GM10248 (cell line): ENCODE measurements around the gene ENHO.

ENCODE experiments used
- CTCF ChIA-PET: fragments of 300-600 bp; sonication (Branson Sonifier 250); formaldehyde crosslinking; extraction: SDS; loops from one replicate; lab custom pipeline; 2021; ENCODE audit warnings: antibody characterized with exemption; lab: Yijun Ruan, JAX
- POLR2A ChIA-PET: fragments of 350-650 bp; sonication (Branson Sonifier 250); formaldehyde crosslinking; extraction: SDS; loops from one replicate; lab custom pipeline; 2020; ENCODE audit warnings: antibody characterized with exemption; lab: Yijun Ruan, JAX
- DNase-seq: peaks from one replicate; pipeline ENCODE4 v3.0.0; 2012; ENCODE audit errors: extremely low spot score
- CTCF ChIP-seq: IDR thresholded peaks from 2 replicates; pipeline ENCODE4 v1.5.1; 2012; ENCODE audit warnings: mild to moderate bottlenecking, low read depth; ENCODE audit errors: extremely low read depth, missing control alignments, control extremely low read depth

ENHO gene

DNA sequence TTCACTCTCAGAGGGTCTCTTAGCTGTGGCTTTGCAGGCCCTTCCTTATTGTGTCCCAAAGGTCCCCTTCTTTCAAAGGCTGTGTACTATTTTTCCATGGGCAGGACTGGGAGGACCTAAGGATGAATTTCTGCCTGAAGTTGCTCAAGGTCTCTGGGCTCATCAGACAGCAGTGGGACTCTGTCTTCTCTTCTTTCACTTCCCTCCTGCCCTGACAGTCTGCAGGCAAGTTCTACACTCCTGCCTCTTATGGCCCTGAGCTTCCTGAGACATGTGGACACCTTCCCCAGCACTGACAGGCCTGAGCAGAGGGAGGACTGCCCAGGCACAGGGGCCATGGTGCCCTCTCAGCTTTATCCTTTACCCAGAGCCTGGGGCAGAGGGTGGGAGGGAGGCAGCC lies 14.8 kb downstream of the ENHO start:
- POLR2A ChIA-PET: no interaction called here
- CTCF ChIA-PET: interaction anchor here (1.5 to 1.7 kb wide), 2 partner anchors 84 to 126 kb away, joined by 3 to 4 read pairs; no protein-coding TSS in a partner anchor
- no peak for DNase-seq
- TF ChIP-seq CTCF: no peak

- CTCF ChIA-PET: interaction anchor here (0.9 to 1.7 kb wide), 4 partner anchors 39 to 694 kb away, joined by 3 to 4 read pairs (median 4); no protein-coding TSS in a partner anchor
- DNase-seq: no peak
- TF ChIP-seq CTCF: no peak
- POLR2A ChIA-PET: no interaction called here
Measured at GRCh38 chr9:34507556-34507955, 15.2 kb downstream of the ENHO start.

GRCh38 chr9:34506623-34507022 lies 16.2 kb downstream of the ENHO start:
- no peak for DNase-seq
- ChIA-PET POLR2A (no interaction called here), CTCF (interaction anchor here (0.9 to 1.6 kb wide), 7 partner anchors 8 to 728 kb away, joined by 3 to 5 read pairs (median 3); no protein-coding TSS in a partner anchor)
- TF ChIP-seq CTCF: no peak

DNA sequence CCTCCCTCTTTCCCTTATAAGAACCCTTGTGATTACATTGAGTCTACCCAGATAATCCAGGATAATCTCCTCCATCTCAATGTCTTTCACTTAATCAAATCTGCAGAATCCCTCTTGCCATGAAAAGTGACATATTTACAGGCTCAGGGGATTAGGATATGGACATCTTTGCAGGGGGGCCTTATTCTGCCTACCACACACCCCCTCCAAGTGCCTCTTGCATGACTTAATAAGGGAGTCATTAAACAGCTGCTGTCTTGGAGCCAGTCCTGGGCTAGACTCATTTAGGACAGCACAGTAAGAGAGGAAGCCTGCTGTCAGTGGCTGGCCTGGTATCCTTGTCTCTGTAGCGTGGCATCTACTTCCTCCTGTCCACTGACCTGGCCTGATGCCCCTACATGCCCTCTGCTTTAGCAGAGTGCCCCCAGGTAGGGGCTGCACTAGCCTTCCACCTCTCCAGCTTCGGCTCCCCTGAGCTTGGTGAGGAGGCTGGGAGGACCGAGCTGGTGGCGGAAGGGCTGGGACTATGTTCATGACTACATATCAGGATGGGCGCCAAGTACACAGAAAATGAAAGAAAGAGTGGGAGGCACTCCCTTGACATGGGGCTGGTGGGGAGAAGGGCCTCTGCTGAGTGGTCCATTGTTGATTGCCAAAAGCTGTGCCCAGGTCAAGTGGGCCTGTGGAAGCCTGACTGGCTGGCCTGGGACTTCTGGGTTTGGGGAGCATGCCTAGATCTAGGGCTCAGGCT lies 17.2 kb downstream of the ENHO start:
- CTCF ChIA-PET: interaction anchor here (1.0 to 1.6 kb wide), 3 partner anchors 9 to 727 kb away, joined by 3 to 5 read pairs (median 3); no protein-coding TSS in a partner anchor
- TF ChIP-seq CTCF: no peak
- no peak for DNase-seq
- POLR2A ChIA-PET: no interaction called here

DNA sequence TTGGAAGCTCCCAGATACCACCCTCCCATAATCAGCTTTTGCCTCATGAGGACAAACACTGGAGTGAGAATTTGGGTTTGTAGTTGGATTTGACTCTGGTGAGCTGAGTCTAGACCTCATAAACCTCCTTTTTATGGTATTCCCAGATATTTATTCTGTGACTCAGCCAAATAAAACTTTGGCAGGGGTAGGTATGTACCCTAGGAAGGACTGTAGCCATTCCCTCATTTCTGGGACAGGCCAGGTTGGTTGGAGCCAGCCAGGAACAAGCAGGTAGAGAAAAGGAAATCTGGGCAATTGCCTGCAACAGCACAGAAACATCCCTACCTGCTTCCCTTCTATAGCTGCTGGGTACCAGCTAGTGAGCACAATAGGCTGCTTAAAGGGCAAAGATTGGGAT lies 19.4 kb downstream of the ENHO start:
- ChIA-PET POLR2A (no interaction called here), CTCF (interaction anchor here (1.0 to 8.9 kb wide), 7 partner anchors 11 to 99 kb away, joined by 3 to 77 read pairs (median 30); no protein-coding TSS in a partner anchor)
- no peak for DNase-seq
- TF ChIP-seq CTCF: no peak

DNA sequence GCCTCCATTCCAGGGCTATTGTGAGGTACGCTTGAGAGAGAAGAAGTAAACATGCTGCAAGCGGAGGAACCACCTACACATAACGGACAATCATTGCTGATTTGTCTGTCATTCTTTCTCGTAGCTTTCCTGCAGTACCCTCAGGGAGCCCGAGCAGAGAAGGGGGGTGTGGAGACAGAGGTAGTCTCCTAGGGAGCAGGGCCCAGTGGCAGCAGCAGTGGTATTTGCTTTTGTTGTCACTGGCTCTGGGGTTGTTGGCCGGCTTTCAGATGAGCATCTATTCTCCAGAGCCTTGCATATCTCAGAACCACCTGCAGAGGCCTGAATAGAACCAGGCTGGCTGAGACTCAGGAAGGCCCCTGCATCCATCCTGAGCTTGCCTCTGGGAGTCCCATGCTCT lies 19.9 kb downstream of the ENHO start:
- TF ChIP-seq CTCF: no peak
- no peak for DNase-seq
- ChIA-PET CTCF (interaction anchor here (1.0 to 8.9 kb wide), 7 partner anchors 10 to 99 kb away, joined by 3 to 77 read pairs (median 30); no protein-coding TSS in a partner anchor), POLR2A (interaction anchor here (0.6 kb wide), 1 partner anchor 105 kb away, joined by 3 read pairs; no protein-coding TSS in a partner anchor)
